Naive thymus-derived CD4-positive, alpha-beta T cell (primary cell): ENCODE results near the gene C19orf33. TPM values are rescaled to one million over a fixed set of nuclear protein-coding genes. Genes with fewer than 3 reads are reported as not detected.
A peak's percentile ranks its signal among the peaks of the same experiment; 100 is the strongest.
"Not testable (repeated sequence)": the region's sequence is repeated elsewhere in the genome, so short reads cannot be mapped to it uniquely, and the experiment has no call there.

Experiments
- ATAC-seq: fragments of 150-1000 bp; cut with Tn5 transposase; 2 replicates; pipeline ENCODE4 v1.10.0; 2021; ENCODE audit warnings: mild to moderate bottlenecking, moderate library complexity
- CTCF ChIA-PET: fragments of 350-600 bp; sonication (Branson Sonifier 250); formaldehyde crosslinking; loops from one replicate; lab custom pipeline; 2021; ENCODE audit warnings: antibody characterized with exemption; lab: Charles Lee
- POLR2A ChIA-PET: fragments of 350-600 bp; sonication (Branson Sonifier 250); formaldehyde crosslinking; loops from one replicate; lab custom pipeline; 2021; ENCODE audit warnings: antibody characterized with exemption, inconsistent platforms; lab: Charles Lee
- DNase-seq, 9 donors: peaks; one replicate each; pipeline versions ENCODE4 v3.0.0 to v3.0.0-alpha.2; 2020 to 2022; ENCODE audit warnings: mixed read lengths in 1 of 9
- H3K27ac ChIP-seq: one replicate; pipeline ENCODE4 v1.7.0; 2013; ENCODE audit warnings: mild to moderate bottlenecking, low read depth, low read length, moderate library complexity
- H3K27me3 ChIP-seq, 2 donors: one replicate each; pipeline ENCODE4 v1.7.0; 2013; ENCODE audit warnings: low read length in 2 of 2, mild to moderate bottlenecking in 2 of 2, moderate library complexity in 2 of 2; ENCODE audit not compliant: control insufficient read depth in 2 of 2, insufficient read depth in 2 of 2
- H3K36me3 ChIP-seq, 3 experiments: 1 replicate in 2 of 3; 2 replicates in 1 of 3; pipeline ENCODE4 v1.7.0; 2013; ENCODE audit warnings: low read length in 3 of 3, mild to moderate bottlenecking in 3 of 3, moderate library complexity in 1 of 3; ENCODE audit not compliant: insufficient read depth in 3 of 3, control insufficient read depth in 2 of 3
- H3K4me1 ChIP-seq, 2 donors: one replicate each; pipeline ENCODE4 v1.7.0; 2013; ENCODE audit warnings: low read length in 2 of 2, mild to moderate bottlenecking in 2 of 2, moderate library complexity in 1 of 2; ENCODE audit not compliant: control insufficient read depth in 2 of 2, insufficient read depth in 2 of 2
- H3K4me3 ChIP-seq: 2 replicates; pipeline ENCODE4 v1.7.0; 2013; ENCODE audit warnings: mild to moderate bottlenecking, low read length
- H3K9me3 ChIP-seq, 3 experiments: 1 replicate in 2 of 3; 2 replicates in 1 of 3; pipeline ENCODE4 v1.7.0; 2013; ENCODE audit warnings: low read length in 3 of 3; ENCODE audit not compliant: control insufficient read depth in 2 of 3
- H3K27ac Mint-ChIP-seq, 9 donors: one replicate each; pipeline ENCODE4 v1.8.0; 2020 to 2022; ENCODE audit warnings: mixed read lengths in 9 of 9, mild to moderate bottlenecking in 8 of 9, moderate library complexity in 5 of 9, inconsistent platforms in 2 of 9
- H3K27me3 Mint-ChIP-seq, 5 donors: one replicate each; pipeline ENCODE4 v1.8.0; 2021 to 2022; ENCODE audit warnings: mixed read lengths in 5 of 5, mild to moderate bottlenecking in 1 of 5
- H3K36me3 Mint-ChIP-seq, 5 donors: one replicate each; pipeline ENCODE4 v1.8.0; 2020 to 2022; ENCODE audit warnings: mixed read lengths in 5 of 5, mild to moderate bottlenecking in 3 of 5, inconsistent platforms in 1 of 5
- H3K4me1 Mint-ChIP-seq, 7 donors: one replicate each; pipeline ENCODE4 v1.8.0; 2020 to 2022; ENCODE audit warnings: mixed read lengths in 7 of 7, mild to moderate bottlenecking in 3 of 7, inconsistent platforms in 1 of 7
- H3K4me3 Mint-ChIP-seq, 10 donors: one replicate each; pipeline ENCODE4 v1.8.0; 2020 to 2022; ENCODE audit warnings: mild to moderate bottlenecking in 10 of 10, mixed read lengths in 10 of 10, moderate library complexity in 6 of 10, inconsistent platforms in 2 of 10
- H3K9me3 Mint-ChIP-seq, 11 donors: one replicate each; pipeline ENCODE4 v1.8.0; 2020 to 2022; ENCODE audit warnings: mixed read lengths in 11 of 11, mild to moderate bottlenecking in 4 of 11, inconsistent platforms in 1 of 11, moderate library complexity in 1 of 11
- intact Hi-C, 2 donors: fragments of 100-400 bp; cut with micrococcal nuclease; formaldehyde crosslinking; loops; one replicate each; pipeline ENCODE4 v1.15.1; 2023
- polyA plus RNA-seq, 2 donors: library from polyadenylated mRNA; unstranded; fragments of 300-500 nt; fragmentation: Illumina TruSeq; gene quantifications; one replicate each; pipeline ENCODE4 v1.2.3, GENCODE V29; 2021
- total RNA-seq, 6 experiments: library from RNA in 5 of 6; stranded (reverse) in 5 of 6; gene quantifications; 1 replicate in 5 of 6; 2 replicates in 1 of 6; pipeline ENCODE4 v1.2.3 and lab custom pipeline; 2021 to 2026

C19orf33 gene
- total and polyA plus RNA-seq, 7 experiments from 2014 or later = 0.88 to 1.5 TPM; not detected in 5

DNA sequence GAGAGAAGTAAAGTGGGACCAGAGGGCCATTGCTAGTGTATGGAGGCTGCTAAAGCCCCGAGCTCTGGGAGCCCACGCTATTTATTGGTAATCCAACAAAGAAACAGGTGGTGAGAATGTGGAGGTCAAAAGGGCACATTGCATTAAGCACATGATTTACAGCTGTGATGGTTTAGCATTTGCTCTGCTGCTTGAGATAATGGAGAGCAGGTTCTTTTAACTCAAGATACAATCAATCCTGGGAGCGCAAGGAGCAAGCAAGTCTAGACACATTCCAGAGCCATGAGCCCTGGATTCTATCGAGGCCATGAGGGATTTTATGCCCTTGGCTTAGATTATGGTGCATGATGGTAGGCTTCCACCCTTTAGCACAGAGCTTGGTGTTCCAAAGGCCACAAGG is 35.0 kb downstream of the C19orf33 start:
- H3K27ac ChIP-seq, H3K36me3 ChIP-seq, H3K9me3 Mint-ChIP-seq, H3K9me3 ChIP-seq, H3K4me1 ChIP-seq, H3K36me3 Mint-ChIP-seq, H3K4me3 ChIP-seq, DNase-seq, H3K27me3 ChIP-seq, ATAC-seq, H3K27me3 Mint-ChIP-seq: not testable (repeated sequence)
- peak overlapping the region in 3 of 10 donors; percentile 45 to 84 (median 47) for H3K4me3 Mint-ChIP-seq
- H3K27ac Mint-ChIP-seq = peak overlapping the region in 3 of 9 donors; percentile 61 to 85 (median 74)
- ChIA-PET CTCF (interaction anchor here (0.7 to 1.2 kb wide), 2 partner anchors 69 to 95 kb away, joined by 3 to 4 read pairs; no protein-coding TSS in a partner anchor), POLR2A (interaction anchor here (1.6 kb wide), 1 partner anchor 35 kb away, joined by 4 read pairs; the partner anchor contains the start of gene PSMD8)
- intact Hi-C loops = loop anchor here in 1 of 2 donors (5.0 to 10.0 kb wide), 3 partner anchors 112 to 1484 kb away; partner anchors contain the start of gene ZNF345
- H3K4me1 Mint-ChIP-seq = peaks cover 16 to 28% (median 17%) of the 10 kb centered on the region in 7 donors

DNA sequence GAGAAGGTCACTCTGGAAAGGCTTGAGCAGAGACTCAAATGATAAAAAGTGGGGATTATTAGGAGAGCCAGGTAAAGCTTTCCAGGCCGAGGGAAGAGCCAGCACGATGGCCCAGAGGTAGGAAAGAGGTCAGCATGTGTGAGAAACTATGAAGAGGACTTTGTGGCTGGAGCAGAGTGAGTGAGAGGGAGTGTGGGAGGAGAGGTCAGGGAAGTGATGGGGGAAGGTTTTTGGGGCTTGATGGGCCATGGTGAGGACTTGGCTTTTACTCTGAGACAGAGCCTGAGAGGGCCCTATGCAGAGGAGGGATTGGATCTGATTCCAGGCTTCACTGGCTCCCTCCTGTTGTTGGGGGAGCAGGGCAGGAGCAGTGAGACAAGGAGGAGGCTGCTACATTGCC is 36.9 kb downstream of the C19orf33 start:
- DNase-seq (no peak), ATAC-seq (no peak)
- peaks cover 0 to 9% (median 0%) of the 10 kb centered on the region in 3 experiments for H3K36me3 ChIP-seq
- H3K27me3 Mint-ChIP-seq = no peaks in the 10 kb centered on the region
- H3K9me3 Mint-ChIP-seq = no peaks in the 10 kb centered on the region
- H3K36me3 Mint-ChIP-seq = peaks cover 0 to 4% (median 0%) of the 10 kb centered on the region in 5 donors
- peaks cover 3 to 5% of the 10 kb centered on the region in 2 donors for H3K4me1 ChIP-seq
- no peaks in the 10 kb centered on the region for H3K9me3 ChIP-seq
- peaks cover 16 to 27% (median 17%) of the 10 kb centered on the region in 7 donors for H3K4me1 Mint-ChIP-seq
- no peak overlapping the region for H3K27ac ChIP-seq
- H3K27ac Mint-ChIP-seq = no peak overlapping the region
- intact Hi-C loops = no loop called here
- no peak overlapping the region for H3K4me3 Mint-ChIP-seq
- ChIA-PET POLR2A (no interaction called here), CTCF (interaction anchor here (0.6 kb wide), 1 partner anchor 33 kb away, joined by 3 read pairs; the partner anchor contains the start of gene PSMD8)
- no peaks in the 10 kb centered on the region for H3K27me3 ChIP-seq
- H3K4me3 ChIP-seq = no peak overlapping the region

- Histone ChIP-seq H3K9me3 (no peaks in the 10 kb centered on the region), H3K36me3 (peaks cover 0 to 9% (median 0%) of the 10 kb centered on the region in 3 experiments), H3K27ac (no peak overlapping the region), H3K27me3 (no peaks in the 10 kb centered on the region), H3K4me1 (no peaks in the 10 kb centered on the region), H3K4me3 (no peak overlapping the region)
- DNase-seq (no peak), ATAC-seq (no peak)
- intact Hi-C loops = no loop called here
- Mint-ChIP-seq H3K36me3 (peaks cover 0 to 9% (median 0%) of the 10 kb centered on the region in 5 donors), H3K9me3 (no peaks in the 10 kb centered on the region), H3K27me3 (no peaks in the 10 kb centered on the region), H3K4me1 (peaks cover 0 to 2% (median 0%) of the 10 kb centered on the region in 7 donors), H3K4me3 (no peak overlapping the region), H3K27ac (no peak overlapping the region)
- CTCF ChIA-PET = no interaction called here
- POLR2A ChIA-PET = no interaction called here
These were observed 42.8 kb downstream of the C19orf33 start for GRCh38 chr19:38346837-38347236.

- Histone ChIP-seq H3K4me1 (no peaks in the 10 kb centered on the region), H3K9me3 (no peaks in the 10 kb centered on the region), H3K36me3 (no peaks in the 10 kb centered on the region), H3K27ac (no peak overlapping the region), H3K27me3 (no peaks in the 10 kb centered on the region), H3K4me3 (no peak overlapping the region)
- no peak for DNase-seq
- no peak overlapping the region for H3K27ac Mint-ChIP-seq
- H3K36me3 Mint-ChIP-seq = peaks cover 0 to 6% (median 0%) of the 10 kb centered on the region in 5 donors
- peak overlapping the region in 1 of 10 donors; percentile 22 for H3K4me3 Mint-ChIP-seq
- POLR2A ChIA-PET = no interaction called here
- intact Hi-C loops = no loop called here
- H3K9me3 Mint-ChIP-seq = no peaks in the 10 kb centered on the region
- peaks cover 0 to 4% (median 0%) of the 10 kb centered on the region in 5 donors for H3K27me3 Mint-ChIP-seq
- peaks cover 0 to 1% (median 0%) of the 10 kb centered on the region in 7 donors for H3K4me1 Mint-ChIP-seq
- CTCF ChIA-PET = no interaction called here
- ATAC-seq = no peak
These were observed 46.8 kb downstream of the C19orf33 start for GRCh38 chr19:38350883-38351282.

- CTCF ChIA-PET = no interaction called here
- H3K4me1 Mint-ChIP-seq = peaks cover 0 to 3% (median 0%) of the 10 kb centered on the region in 7 donors
- H3K27me3 Mint-ChIP-seq = peaks cover 0 to 9% (median 0%) of the 10 kb centered on the region in 5 donors
- no peaks in the 10 kb centered on the region for H3K9me3 Mint-ChIP-seq
- intact Hi-C loops = no loop called here
- no peak overlapping the region for H3K4me3 Mint-ChIP-seq
- Histone ChIP-seq H3K4me1 (no peaks in the 10 kb centered on the region), H3K27ac (no peak overlapping the region), H3K9me3 (no peaks in the 10 kb centered on the region), H3K27me3 (no peaks in the 10 kb centered on the region), H3K4me3 (no peak overlapping the region), H3K36me3 (no peaks in the 10 kb centered on the region)
- ATAC-seq = no peak
- H3K27ac Mint-ChIP-seq = no peak overlapping the region
- POLR2A ChIA-PET = no interaction called here
- DNase-seq = no peak
- H3K36me3 Mint-ChIP-seq = no peaks in the 10 kb centered on the region
These were observed 47.9 kb downstream of the C19orf33 start for GRCh38 chr19:38351865-38352395.

DNA sequence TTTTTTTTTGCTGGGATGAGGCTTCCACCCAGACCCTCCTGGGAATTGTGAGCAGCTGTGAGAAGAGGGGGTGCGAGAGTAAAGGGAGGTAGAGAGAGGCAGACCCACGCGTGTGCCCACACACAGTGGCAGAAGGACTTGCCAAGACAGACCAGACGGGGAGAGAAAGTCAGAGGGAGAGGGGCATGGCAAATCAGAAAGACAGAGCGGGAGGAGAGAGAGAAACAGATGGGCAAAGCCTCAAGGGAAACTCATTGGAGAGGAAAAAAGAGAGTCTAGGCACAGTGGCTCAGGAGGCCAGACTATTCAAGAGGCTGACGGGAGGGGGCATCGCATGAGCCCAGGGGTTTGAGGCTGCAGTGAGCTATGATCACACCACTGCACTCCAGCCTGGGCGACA is 48.6 kb downstream of the C19orf33 start:
- no peak overlapping the region for H3K27ac Mint-ChIP-seq
- POLR2A ChIA-PET = no interaction called here
- Histone ChIP-seq H3K4me1 (no peaks in the 10 kb centered on the region), H3K9me3 (no peaks in the 10 kb centered on the region), H3K36me3 (no peaks in the 10 kb centered on the region), H3K27me3 (no peaks in the 10 kb centered on the region), H3K27ac (no peak overlapping the region), H3K4me3 (no peak overlapping the region)
- H3K36me3 Mint-ChIP-seq = no peaks in the 10 kb centered on the region
- DNase-seq (no peak), ATAC-seq (no peak)
- H3K4me3 Mint-ChIP-seq = no peak overlapping the region
- peaks cover 0 to 3% (median 0%) of the 10 kb centered on the region in 7 donors for H3K4me1 Mint-ChIP-seq
- peaks cover 0 to 9% (median 0%) of the 10 kb centered on the region in 5 donors for H3K27me3 Mint-ChIP-seq
- intact Hi-C loops = no loop called here
- CTCF ChIA-PET = no interaction called here
- H3K9me3 Mint-ChIP-seq = no peaks in the 10 kb centered on the region
